Measurements from ENCODE around the gene ANO9. TPM values are rescaled to one million over a fixed set of nuclear protein-coding genes. Genes with fewer than 3 reads are reported as not detected.

ANO9 gene
- total RNA-seq, 6 donors from 2014 or later: 11.7 to 62.9 (median 18.8) TPM

- 93 to 95% methylated on average over 12 to 14 of the region's 14 CpGs for WGBS, 2 donors
These were observed 9.9 kb upstream of the ANO9 start for GRCh38 chr11:451738-452137.

GRCh38 chr11:450809-451451 lies 9.1 kb upstream of the ANO9 start:
- peak in 3 of 6 experiments; percentile 16 to 43 (median 40) for TF ChIP-seq CTCF (IDR thresholded peaks at IDR 0.05)
- no peak for TF ChIP-seq EP300 (IDR thresholded peaks at IDR 0.05)
- TF ChIP-seq POLR2AphosphoS5 (IDR thresholded peaks at IDR 0.05): no peak
- Histone ChIP-seq H3K27me3 (no peaks in the 10 kb centered on the region), H3K36me3 (peaks cover 0 to 23% (median 14%) of the 10 kb centered on the region in 4 donors), H3K27ac (peak overlapping the region; percentile 75 to 96 (median 92)), H3K4me1 (peaks cover 28 to 41% (median 32%) of the 10 kb centered on the region in 4 donors), H3K4me3 (peak overlapping the region; percentile 68 to 99 (median 90)), H3K9me3 (no peaks in the 10 kb centered on the region)
- DNase-seq: peak; percentile 74 to 87
- WGBS, 2 donors: 5 to 33% methylated on average over 1 to 37 of the region's 46 CpGs
- ATAC-seq (ENCODE audit: low FRiP score in 2 of 2): peak in 1 of 2 donors; percentile 29

More at GRCh38 chr11:451738-452137, 9.9 kb upstream of the ANO9 start:
- Histone ChIP-seq H3K27ac (peak overlapping the region in 1 of 4 donors; percentile 96), H3K9me3 (no peaks in the 10 kb centered on the region), H3K4me1 (peaks cover 28 to 41% (median 32%) of the 10 kb centered on the region in 4 donors), H3K27me3 (no peaks in the 10 kb centered on the region), H3K4me3 (peak overlapping the region in 3 of 4 donors; percentile 68 to 99 (median 90)), H3K36me3 (peaks cover 0 to 23% (median 14%) of the 10 kb centered on the region in 4 donors)
- DNase-seq (no peak), ATAC-seq (ENCODE audit: low FRiP score in 2 of 2) (no peak)
- TF ChIP-seq EP300 (IDR thresholded peaks at IDR 0.05) (no peak), CTCF (IDR thresholded peaks at IDR 0.05) (no peak)

GRCh38 chr11:449889-450808 lies 8.3 kb upstream of the ANO9 start, which contains the start of gene PTDSS2:
TSS of gene PTDSS2 (plus strand) at chr11:450279. CDS start at chr11:450456, 177 bp downstream.
- peak within 1 kb of the TSS; percentile 68 to 99 (median 90) for H3K4me3 ChIP-seq
- H3K4me1 ChIP-seq: peaks cover 28 to 41% (median 33%) of the 10 kb centered on the region in 4 donors
- H3K27ac ChIP-seq: peak within 1 kb of the TSS; percentile 88 to 96 (median 92)
- DNase-seq (peak; percentile 98 to 99), ATAC-seq (ENCODE audit: low FRiP score in 2 of 2) (peak; percentile 93 to 95)
- H3K27me3 ChIP-seq: no peaks in the 10 kb centered on the region
- peak in 1 of 4 donors; percentile 74 for TF ChIP-seq EP300 (IDR thresholded peaks at IDR 0.05)
- peak; percentile 94 to 95 for TF ChIP-seq POLR2AphosphoS5 (IDR thresholded peaks at IDR 0.05)
- peak in 3 of 4 donors; percentile 61 to 86 (median 78) for TF ChIP-seq POLR2A (IDR thresholded peaks at IDR 0.05)
- TF ChIP-seq CTCF (IDR thresholded peaks at IDR 0.05): peak in 3 of 6 experiments; percentile 8 to 60 (median 24)
- H3K9me3 ChIP-seq: no peaks in the 10 kb centered on the region
- H3K36me3 ChIP-seq: peaks cover 0 to 23% (median 13%) of the 10 kb centered on the region in 4 donors
- 1 to 2% methylated on average over 27 to 31 of the region's 108 CpGs for WGBS, 2 donors

- DNase-seq (peak; percentile 96 to 99), ATAC-seq (ENCODE audit: low FRiP score in 2 of 2) (peak; percentile 92 to 95)
- TF ChIP-seq EP300 (IDR thresholded peaks at IDR 0.05) (no peak), POLR2AphosphoS5 (IDR thresholded peaks at IDR 0.05) (peak; percentile 93 to 95), POLR2A (IDR thresholded peaks at IDR 0.05) (peak; percentile 64 to 83 (median 72)), CTCF (IDR thresholded peaks at IDR 0.05) (peak; percentile 63 to 94 (median 89))
- Histone ChIP-seq H3K9me3 (no peaks in the 10 kb centered on the region), H3K27ac (peak overlapping the region; percentile 88 to 97 (median 95)), H3K27me3 (no peaks in the 10 kb centered on the region), H3K4me1 (peaks cover 32 to 54% (median 42%) of the 10 kb centered on the region in 4 donors), H3K4me3 (peak overlapping the region; percentile 54 to 74 (median 60)), H3K36me3 (peaks cover 0 to 10% (median 3%) of the 10 kb centered on the region in 4 donors)
- 2 to 4% methylated on average over 28 to 40 of the region's 55 CpGs for WGBS, 2 donors
These were observed 6.3 kb upstream of the ANO9 start for GRCh38 chr11:447923-448731.

Data from upper lobe of left lung (tissue), 6 donors.